HG03025 (cell line): ENCODE measurements around the gene JMJD7.

ENCODE experiments used
- ATAC-seq: cut with Tn5 transposase; IDR thresholded peaks from one replicate; pipeline ENCODE4 v1.9.1; 2021; ENCODE audit warnings: mild to moderate bottlenecking, moderate library complexity; ENCODE audit not compliant: unreplicated experiment, low FRiP score

Gene JMJD7

GRCh38 chr15:41827880-41828806 is at the start of gene JMJD7:
Gene JMJD7 (plus strand): TSS chr15:41828092. CDS start chr15:41828125, 33 bp downstream.
- ATAC-seq, result no peak

GRCh38 chr15:41778521-41778920 is 49.4 kb upstream of the JMJD7 start:
- ATAC-seq, result no peak

- no peak for ATAC-seq
Observed at GRCh38 chr15:41779662-41780157, 48.2 kb upstream of the JMJD7 start.

- no peak for ATAC-seq
Observed at GRCh38 chr15:41780266-41780665, 47.6 kb upstream of the JMJD7 start.

GRCh38 chr15:41780727-41781126 is 47.2 kb upstream of the JMJD7 start:
- no peak for ATAC-seq

GRCh38 chr15:41782371-41783282 is 45.3 kb upstream of the JMJD7 start:
- ATAC-seq, result no peak

GRCh38 chr15:41783296-41783695 is 44.6 kb upstream of the JMJD7 start:
- no peak for ATAC-seq

- ATAC-seq, result no peak
Observed at GRCh38 chr15:41788262-41788661, 39.6 kb upstream of the JMJD7 start.

GRCh38 chr15:41789236-41789635 is 38.7 kb upstream of the JMJD7 start:
- ATAC-seq, result no peak

GRCh38 chr15:41789662-41790061 is 38.2 kb upstream of the JMJD7 start:
- no peak for ATAC-seq

- ATAC-seq, result no peak
Observed at GRCh38 chr15:41790169-41790568, 37.7 kb upstream of the JMJD7 start.

- ATAC-seq, result no peak
Observed at GRCh38 chr15:41790756-41791546, 36.9 kb upstream of the JMJD7 start.

GRCh38 chr15:41791547-41791937 is 36.4 kb upstream of the JMJD7 start:
- ATAC-seq, result no peak

- no peak for ATAC-seq
Observed at GRCh38 chr15:41792000-41792637, 35.8 kb upstream of the JMJD7 start.

- ATAC-seq, result no peak
Observed at GRCh38 chr15:41794081-41794480, 33.8 kb upstream of the JMJD7 start.

GRCh38 chr15:41795996-41796856 is 31.7 kb upstream of the JMJD7 start:
- no peak for ATAC-seq

- ATAC-seq, result no peak
Observed at GRCh38 chr15:41797201-41797944, 30.5 kb upstream of the JMJD7 start.
